ENCODE results near the gene CDKAL1. TPM values are rescaled to one million over a fixed set of nuclear protein-coding genes. Genes with fewer than 3 reads are reported as not detected.

The CDKAL1 gene
- total RNA-seq, 1 experiment from 2014 or later = 22.3 TPM

GRCh38 chr6:20960067-20960466 lies 425.8 kb downstream of the CDKAL1 start:
- DNase-seq (ENCODE audit: low read depth) = no peak

GRCh38 chr6:20965276-20965675 lies 431.0 kb downstream of the CDKAL1 start:
- no peak for DNase-seq (ENCODE audit: low read depth)

GRCh38 chr6:20965915-20966314 lies 431.7 kb downstream of the CDKAL1 start:
- no peak for DNase-seq (ENCODE audit: low read depth)

GRCh38 chr6:20969551-20969950 lies 435.3 kb downstream of the CDKAL1 start:
- no peak for DNase-seq (ENCODE audit: low read depth)

- DNase-seq (ENCODE audit: low read depth) = no peak
Observed at GRCh38 chr6:20976391-20976918, 442.2 kb downstream of the CDKAL1 start.

GRCh38 chr6:20978151-20978614 lies 443.9 kb downstream of the CDKAL1 start:
- peak; percentile 6 for DNase-seq (ENCODE audit: low read depth)

- no peak for DNase-seq (ENCODE audit: low read depth)
Observed at GRCh38 chr6:20979076-20979475, 444.8 kb downstream of the CDKAL1 start.

GRCh38 chr6:20983961-20984360 lies 449.7 kb downstream of the CDKAL1 start:
- no peak for DNase-seq (ENCODE audit: low read depth)

- DNase-seq (ENCODE audit: low read depth) = no peak
Observed at GRCh38 chr6:20985821-20986220, 451.6 kb downstream of the CDKAL1 start.

GRCh38 chr6:20991910-20992309 lies 457.7 kb downstream of the CDKAL1 start:
- DNase-seq (ENCODE audit: low read depth) = no peak

GRCh38 chr6:20996099-20996498 lies 461.8 kb downstream of the CDKAL1 start:
- no peak for DNase-seq (ENCODE audit: low read depth)

GRCh38 chr6:20997143-20997769 lies 463.0 kb downstream of the CDKAL1 start:
- DNase-seq (ENCODE audit: low read depth) = no peak

- DNase-seq (ENCODE audit: low read depth) = no peak
Observed at GRCh38 chr6:20997770-20998147, 463.5 kb downstream of the CDKAL1 start.

GRCh38 chr6:20998748-20999448 lies 464.6 kb downstream of the CDKAL1 start:
- no peak for DNase-seq (ENCODE audit: low read depth)

- no peak for DNase-seq (ENCODE audit: low read depth)
Observed at GRCh38 chr6:21000331-21000801, 466.1 kb downstream of the CDKAL1 start.

- DNase-seq (ENCODE audit: low read depth) = no peak
Observed at GRCh38 chr6:21001736-21002135, 467.5 kb downstream of the CDKAL1 start.

GRCh38 chr6:21003780-21004541 lies 469.7 kb downstream of the CDKAL1 start:
- DNase-seq (ENCODE audit: low read depth) = peak; percentile 48

GRCh38 chr6:21005816-21006570 lies 471.7 kb downstream of the CDKAL1 start:
- peak; percentile 92 for DNase-seq (ENCODE audit: low read depth)

GRCh38 chr6:21019614-21020013 lies 485.4 kb downstream of the CDKAL1 start:
- no peak for DNase-seq (ENCODE audit: low read depth)

- DNase-seq (ENCODE audit: low read depth) = peak; percentile 33
Observed at GRCh38 chr6:21022343-21023107, 488.3 kb downstream of the CDKAL1 start.

- DNase-seq (ENCODE audit: low read depth) = no peak
Observed at GRCh38 chr6:21023210-21023609, 489.0 kb downstream of the CDKAL1 start.

All from RPMI7951 (cell line).